GM12878 (cell line): ENCODE results near the gene PDCL3. TPM values are rescaled to one million over a fixed set of nuclear protein-coding genes. Genes with fewer than 3 reads are reported as not detected.

Source experiments
- ASH2L ChIP-seq: fragments of 300-600, 200-600 bp; sonication (generic); IDR thresholded peaks from 2 replicates; pipeline ENCODE4 v1.6.1; 2017; ENCODE audit warnings: low read depth, mild to moderate bottlenecking, borderline replicate concordance
- CBFB ChIP-seq: IDR thresholded peaks from 2 replicates; pipeline ENCODE4 v1.6.1; 2016; ENCODE audit warnings: antibody characterized with exemption, low read depth
- CHD2 ChIP-seq: IDR thresholded peaks from 2 replicates; pipeline ENCODE4 v1.6.1; 2011; ENCODE audit warnings: low read depth, low read length, improper control_type of control experiment, borderline replicate concordance
- DPF2 ChIP-seq: fragments of 450-650 bp; IDR thresholded peaks from 2 replicates; pipeline ENCODE4 v1.6.1; 2017; ENCODE audit warnings: mild to moderate bottlenecking
- ETV6 ChIP-seq, 2 experiments: fragments of 450-650 bp in 1 of 2; IDR thresholded peaks in 1 of 2; conservative IDR thresholded peaks in 1 of 2; 2 replicates each; pipeline ENCODE4 v1.6.1; 2014; ENCODE audit warnings: antibody characterized with exemption in 1 of 2, borderline replicate concordance in 1 of 2, low read depth in 1 of 2, mild to moderate bottlenecking in 1 of 2, moderate library complexity in 1 of 2
- IKZF2 ChIP-seq, 2 experiments: fragments of 450-650 bp; IDR thresholded peaks; 2 replicates each; pipeline ENCODE4 v1.6.1; 2017; ENCODE audit warnings: mild to moderate bottlenecking in 2 of 2, moderate library complexity in 2 of 2
- RBBP5 ChIP-seq: fragments of 200-600 bp; sonication (generic); conservative IDR thresholded peaks from 2 replicates; pipeline ENCODE4 v1.6.1; 2016
- TBL1XR1 ChIP-seq: IDR thresholded peaks from 2 replicates; pipeline ENCODE4 v1.6.1; 2012; ENCODE audit warnings: low read depth, low read length, improper control_type of control experiment
- TCF7 ChIP-seq: IDR thresholded peaks from 2 replicates; pipeline ENCODE4 v1.6.1; 2014; ENCODE audit warnings: antibody characterized with exemption, borderline replicate concordance
- USF1 ChIP-seq: IDR thresholded peaks from 2 replicates; pipeline ENCODE4 v1.6.1; 2011; ENCODE audit warnings: borderline replicate concordance, low read depth, mild to moderate bottlenecking, moderate library complexity, mixed read lengths, low read length; ENCODE audit not compliant: insufficient read depth; ENCODE audit errors: extremely low read length
- ZNF592 ChIP-seq: fragments of 450-650 bp; IDR thresholded peaks from 2 replicates; pipeline ENCODE4 v1.6.1; 2017; ENCODE audit warnings: mild to moderate bottlenecking, moderate library complexity
- polyA plus RNA-seq, 11 experiments: library from polyadenylated mRNA; depleted of rRNA in 4 of 11; unstranded in 6 of 11; stranded (reverse) in 5 of 11; fragments of >200 nt; fragmentation: Nextera tagmentation in 4 of 11; fragmentation: Illumina TruSeq in 1 of 11; extraction: Ambion mirVana in 4 of 11; extraction: Trizol in 1 of 11; gene quantifications; 1 replicate in 1 of 11; 2 replicates in 10 of 11; pipeline versions ENCODE4 v1.2.1 to v1.2.3, GENCODE V29; 2011 to 2016; ENCODE audit warnings: inconsistent platforms in 2 of 11, missing spikeins in 2 of 11, low read depth in 1 of 11
- total RNA-seq, 4 experiments: library from RNA; depleted of rRNA in 3 of 4; stranded (reverse); fragments of >200 nt in 3 of 4; fragmentation: Illumina TruSeq in 1 of 4; extraction: Trizol in 1 of 4; gene quantifications; 2 replicates each; pipeline versions ENCODE4 v1.2.1 to v1.2.3, GENCODE V29; 2013 to 2021
- TF ChIP-seq, protein P1 (sequence below): fragments of 450-650 bp; IDR thresholded peaks from 2 replicates; pipeline ENCODE4 v1.6.1; 2016; ENCODE audit warnings: mild to moderate bottlenecking
- TF ChIP-seq, protein P2 (sequence below): fragments of 450-650 bp; IDR thresholded peaks from 2 replicates; pipeline ENCODE4 v1.6.1; 2017; ENCODE audit warnings: low read depth, mild to moderate bottlenecking, moderate library complexity
- TF ChIP-seq, protein P3 (sequence below): fragments of 450-650 bp; IDR thresholded peaks from 2 replicates; pipeline ENCODE4 v1.6.1; 2017; ENCODE audit warnings: antibody characterized with exemption, mild to moderate bottlenecking, moderate library complexity
- TF ChIP-seq, protein P4 (sequence below): IDR thresholded peaks from 2 replicates; pipeline ENCODE4 v1.6.1; 2012; ENCODE audit warnings: low read length, inconsistent platforms

PDCL3 gene
- total and polyA plus RNA-seq, 10 of the 15 experiments (the other 5 are each of a cell fraction or from before 2014, with no cell fraction given) = 22.9 to 111 (median 51.1) TPM

DNA sequence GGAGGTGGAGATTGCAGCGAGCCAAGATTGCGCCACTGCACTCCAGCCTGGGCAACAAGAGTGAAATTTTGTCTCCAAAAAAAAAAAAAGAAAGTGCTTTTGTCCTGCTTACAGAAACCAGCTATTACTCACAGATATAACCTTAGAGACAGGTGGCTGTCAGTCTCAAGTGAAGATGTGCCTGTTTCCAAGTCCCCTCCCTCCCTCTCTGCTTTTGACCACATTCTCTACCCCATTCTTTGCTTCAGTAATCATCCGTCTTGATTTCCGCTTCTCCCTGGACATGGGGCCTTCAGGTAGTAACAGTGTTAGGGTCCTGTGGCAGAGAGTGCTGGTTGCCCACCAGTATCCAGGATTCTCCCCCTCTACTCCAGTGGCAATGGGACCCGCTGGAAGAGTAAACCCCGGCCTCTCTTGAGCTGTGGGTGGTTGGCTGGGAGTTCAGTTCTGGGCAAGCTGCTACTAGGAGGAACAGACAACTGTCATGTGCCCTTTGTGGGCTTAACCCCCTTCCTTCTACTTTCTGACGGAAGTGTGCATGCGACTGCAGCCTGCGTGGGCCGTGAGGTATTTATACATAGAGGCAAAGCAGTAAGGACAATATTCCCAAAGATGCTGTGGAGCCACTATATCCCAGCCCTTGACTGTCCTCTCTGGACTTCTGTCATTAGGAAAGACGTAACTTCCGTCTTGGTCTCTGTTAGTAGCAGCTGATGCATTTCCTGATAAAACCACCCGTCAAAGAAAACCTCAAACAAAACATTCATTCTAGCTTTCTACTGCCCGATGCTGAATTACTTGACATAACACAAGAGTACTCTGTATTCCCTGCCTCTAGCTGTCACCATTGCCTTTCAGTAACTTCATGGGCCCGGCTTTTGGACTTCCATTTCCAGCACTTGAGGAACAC, 17.8 kb downstream of the PDCL3 start (continued):
- TF ChIP-seq ZNF592 = no peak
- TF ChIP-seq, protein P1, sequence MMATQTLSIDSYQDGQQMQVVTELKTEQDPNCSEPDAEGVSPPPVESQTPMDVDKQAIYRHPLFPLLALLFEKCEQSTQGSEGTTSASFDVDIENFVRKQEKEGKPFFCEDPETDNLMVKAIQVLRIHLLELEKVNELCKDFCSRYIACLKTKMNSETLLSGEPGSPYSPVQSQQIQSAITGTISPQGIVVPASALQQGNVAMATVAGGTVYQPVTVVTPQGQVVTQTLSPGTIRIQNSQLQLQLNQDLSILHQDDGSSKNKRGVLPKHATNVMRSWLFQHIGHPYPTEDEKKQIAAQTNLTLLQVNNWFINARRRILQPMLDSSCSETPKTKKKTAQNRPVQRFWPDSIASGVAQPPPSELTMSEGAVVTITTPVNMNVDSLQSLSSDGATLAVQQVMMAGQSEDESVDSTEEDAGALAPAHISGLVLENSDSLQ = peak; percentile 91
- TF ChIP-seq, protein P2, sequence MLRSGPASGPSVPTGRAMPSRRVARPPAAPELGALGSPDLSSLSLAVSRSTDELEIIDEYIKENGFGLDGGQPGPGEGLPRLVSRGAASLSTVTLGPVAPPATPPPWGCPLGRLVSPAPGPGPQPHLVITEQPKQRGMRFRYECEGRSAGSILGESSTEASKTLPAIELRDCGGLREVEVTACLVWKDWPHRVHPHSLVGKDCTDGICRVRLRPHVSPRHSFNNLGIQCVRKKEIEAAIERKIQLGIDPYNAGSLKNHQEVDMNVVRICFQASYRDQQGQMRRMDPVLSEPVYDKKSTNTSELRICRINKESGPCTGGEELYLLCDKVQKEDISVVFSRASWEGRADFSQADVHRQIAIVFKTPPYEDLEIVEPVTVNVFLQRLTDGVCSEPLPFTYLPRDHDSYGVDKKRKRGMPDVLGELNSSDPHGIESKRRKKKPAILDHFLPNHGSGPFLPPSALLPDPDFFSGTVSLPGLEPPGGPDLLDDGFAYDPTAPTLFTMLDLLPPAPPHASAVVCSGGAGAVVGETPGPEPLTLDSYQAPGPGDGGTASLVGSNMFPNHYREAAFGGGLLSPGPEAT = 0 out of 2 replicates have a peak, but pooled peaks have one; percentile 49
- TF ChIP-seq, protein P3, sequence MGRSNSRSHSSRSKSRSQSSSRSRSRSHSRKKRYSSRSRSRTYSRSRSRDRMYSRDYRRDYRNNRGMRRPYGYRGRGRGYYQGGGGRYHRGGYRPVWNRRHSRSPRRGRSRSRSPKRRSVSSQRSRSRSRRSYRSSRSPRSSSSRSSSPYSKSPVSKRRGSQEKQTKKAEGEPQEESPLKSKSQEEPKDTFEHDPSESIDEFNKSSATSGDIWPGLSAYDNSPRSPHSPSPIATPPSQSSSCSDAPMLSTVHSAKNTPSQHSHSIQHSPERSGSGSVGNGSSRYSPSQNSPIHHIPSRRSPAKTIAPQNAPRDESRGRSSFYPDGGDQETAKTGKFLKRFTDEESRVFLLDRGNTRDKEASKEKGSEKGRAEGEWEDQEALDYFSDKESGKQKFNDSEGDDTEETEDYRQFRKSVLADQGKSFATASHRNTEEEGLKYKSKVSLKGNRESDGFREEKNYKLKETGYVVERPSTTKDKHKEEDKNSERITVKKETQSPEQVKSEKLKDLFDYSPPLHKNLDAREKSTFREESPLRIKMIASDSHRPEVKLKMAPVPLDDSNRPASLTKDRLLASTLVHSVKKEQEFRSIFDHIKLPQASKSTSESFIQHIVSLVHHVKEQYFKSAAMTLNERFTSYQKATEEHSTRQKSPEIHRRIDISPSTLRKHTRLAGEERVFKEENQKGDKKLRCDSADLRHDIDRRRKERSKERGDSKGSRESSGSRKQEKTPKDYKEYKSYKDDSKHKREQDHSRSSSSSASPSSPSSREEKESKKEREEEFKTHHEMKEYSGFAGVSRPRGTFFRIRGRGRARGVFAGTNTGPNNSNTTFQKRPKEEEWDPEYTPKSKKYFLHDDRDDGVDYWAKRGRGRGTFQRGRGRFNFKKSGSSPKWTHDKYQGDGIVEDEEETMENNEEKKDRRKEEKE = no peak
- TF ChIP-seq ASH2L = 0 out of 2 replicates have a peak, but pooled peaks have one; percentile 36
- peak; percentile 68 to 72; a peak in 3 of 4 replicates for TF ChIP-seq IKZF2 (IDR thresholded peaks at IDR 0.05)
- no peak for TF ChIP-seq CHD2
- TF ChIP-seq, protein P4, sequence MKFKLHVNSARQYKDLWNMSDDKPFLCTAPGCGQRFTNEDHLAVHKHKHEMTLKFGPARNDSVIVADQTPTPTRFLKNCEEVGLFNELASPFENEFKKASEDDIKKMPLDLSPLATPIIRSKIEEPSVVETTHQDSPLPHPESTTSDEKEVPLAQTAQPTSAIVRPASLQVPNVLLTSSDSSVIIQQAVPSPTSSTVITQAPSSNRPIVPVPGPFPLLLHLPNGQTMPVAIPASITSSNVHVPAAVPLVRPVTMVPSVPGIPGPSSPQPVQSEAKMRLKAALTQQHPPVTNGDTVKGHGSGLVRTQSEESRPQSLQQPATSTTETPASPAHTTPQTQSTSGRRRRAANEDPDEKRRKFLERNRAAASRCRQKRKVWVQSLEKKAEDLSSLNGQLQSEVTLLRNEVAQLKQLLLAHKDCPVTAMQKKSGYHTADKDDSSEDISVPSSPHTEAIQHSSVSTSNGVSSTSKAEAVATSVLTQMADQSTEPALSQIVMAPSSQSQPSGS = peak; percentile 26; the same call in 1 of the 2 replicates
- peak; percentile 29; the same call in 1 of the 2 replicates for TF ChIP-seq DPF2
- TF ChIP-seq TBL1XR1 = no peak
- TF ChIP-seq CBFB = no peak
- TF ChIP-seq USF1 = no peak
- peak in 1 of 2 experiments; percentile 80; a peak in 2 of 4 replicates for TF ChIP-seq ETV6 (conservative IDR thresholded peaks at IDR 0.05 in 1 of 2, IDR thresholded peaks at IDR 0.05 in 1 of 2; ENCODE audit: borderline replicate concordance in 1 of 2, low read depth in 1 of 2)
- TF ChIP-seq RBBP5 = 0 out of 2 replicates have a peak, but pooled peaks have one; percentile 86
- TF ChIP-seq TCF7 = no peak
